ENCODE data around the gene MFSD1. TPM values are rescaled to one million over a fixed set of nuclear protein-coding genes. Genes with fewer than 3 reads are reported as not detected.

MFSD1 gene
- polyA plus RNA-seq, 1 of the 3 experiments (the other 2 are of a cell fraction) = 44.9 TPM

DNA sequence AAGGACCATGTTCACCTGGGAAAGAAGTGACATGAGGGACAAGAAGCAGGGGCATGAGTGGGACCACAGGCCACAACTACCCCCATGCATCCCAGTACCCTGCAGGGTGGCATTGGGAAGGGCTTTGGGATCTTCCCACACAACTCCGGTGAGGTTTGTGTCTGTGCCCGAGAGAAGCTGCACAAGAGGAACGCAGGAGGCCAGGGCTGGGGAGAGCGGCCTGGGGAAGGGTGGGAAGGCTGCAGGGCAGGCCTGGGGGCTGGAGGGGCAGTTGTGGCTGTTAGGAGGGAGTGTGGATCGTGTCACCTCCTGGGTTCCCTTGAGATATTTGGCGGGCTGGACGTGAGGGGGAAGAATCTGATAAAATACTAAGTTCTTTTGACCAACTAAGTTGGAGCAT, 25.3 kb upstream of the MFSD1 start (continued):
- TF ChIP-seq, protein P1, sequence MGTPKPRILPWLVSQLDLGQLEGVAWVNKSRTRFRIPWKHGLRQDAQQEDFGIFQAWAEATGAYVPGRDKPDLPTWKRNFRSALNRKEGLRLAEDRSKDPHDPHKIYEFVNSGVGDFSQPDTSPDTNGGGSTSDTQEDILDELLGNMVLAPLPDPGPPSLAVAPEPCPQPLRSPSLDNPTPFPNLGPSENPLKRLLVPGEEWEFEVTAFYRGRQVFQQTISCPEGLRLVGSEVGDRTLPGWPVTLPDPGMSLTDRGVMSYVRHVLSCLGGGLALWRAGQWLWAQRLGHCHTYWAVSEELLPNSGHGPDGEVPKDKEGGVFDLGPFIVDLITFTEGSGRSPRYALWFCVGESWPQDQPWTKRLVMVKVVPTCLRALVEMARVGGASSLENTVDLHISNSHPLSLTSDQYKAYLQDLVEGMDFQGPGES (IDR thresholded peaks at IDR 0.05; ENCODE audit: low read depth, low read length) = no peak
- TF ChIP-seq, protein P2, sequence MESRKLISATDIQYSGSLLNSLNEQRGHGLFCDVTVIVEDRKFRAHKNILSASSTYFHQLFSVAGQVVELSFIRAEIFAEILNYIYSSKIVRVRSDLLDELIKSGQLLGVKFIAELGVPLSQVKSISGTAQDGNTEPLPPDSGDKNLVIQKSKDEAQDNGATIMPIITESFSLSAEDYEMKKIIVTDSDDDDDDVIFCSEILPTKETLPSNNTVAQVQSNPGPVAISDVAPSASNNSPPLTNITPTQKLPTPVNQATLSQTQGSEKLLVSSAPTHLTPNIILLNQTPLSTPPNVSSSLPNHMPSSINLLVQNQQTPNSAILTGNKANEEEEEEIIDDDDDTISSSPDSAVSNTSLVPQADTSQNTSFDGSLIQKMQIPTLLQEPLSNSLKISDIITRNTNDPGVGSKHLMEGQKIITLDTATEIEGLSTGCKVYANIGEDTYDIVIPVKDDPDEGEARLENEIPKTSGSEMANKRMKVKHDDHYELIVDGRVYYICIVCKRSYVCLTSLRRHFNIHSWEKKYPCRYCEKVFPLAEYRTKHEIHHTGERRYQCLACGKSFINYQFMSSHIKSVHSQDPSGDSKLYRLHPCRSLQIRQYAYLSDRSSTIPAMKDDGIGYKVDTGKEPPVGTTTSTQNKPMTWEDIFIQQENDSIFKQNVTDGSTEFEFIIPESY (IDR thresholded peaks at IDR 0.05; ENCODE audit: borderline replicate concordance, low read depth) = no peak

DNA sequence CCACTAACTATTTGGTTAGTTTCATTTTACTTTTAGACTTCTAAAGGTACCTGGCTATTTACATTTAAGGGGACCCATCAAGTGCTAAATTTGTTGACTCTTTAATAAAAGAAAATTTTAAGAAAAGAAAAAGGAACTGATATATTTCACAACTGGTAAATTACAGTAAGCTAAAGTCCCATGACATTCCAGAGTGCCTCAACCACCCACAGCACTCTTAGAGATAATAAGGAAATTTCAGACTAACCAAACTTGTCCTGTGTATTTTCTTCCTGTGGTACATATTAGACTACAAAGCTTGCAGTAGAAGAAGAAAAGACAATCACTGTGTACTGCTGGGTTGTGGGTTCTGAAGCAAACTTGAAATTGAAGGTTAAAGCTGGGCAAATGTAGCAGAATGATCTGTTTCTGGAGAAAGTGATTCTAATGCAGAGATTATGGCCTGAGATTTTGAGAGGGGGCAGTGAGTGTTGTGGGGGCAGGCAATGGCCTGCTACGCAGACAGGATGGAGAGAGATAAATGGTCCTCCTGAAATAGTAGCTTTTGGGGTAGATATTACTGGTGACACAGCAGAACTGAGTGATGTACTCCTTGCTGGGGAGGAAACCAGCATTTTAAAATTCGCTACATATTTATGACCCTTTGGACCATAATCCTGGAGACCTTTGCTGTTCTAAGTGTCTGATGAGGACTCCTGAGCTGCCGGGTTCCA, 24.5 kb upstream of the MFSD1 start:
- Histone ChIP-seq H3K36me3 (replicated peaks in 1 of 2; ENCODE audit: control insufficient read depth in 1 of 2, insufficient read depth in 2 of 2, low read length in 1 of 2) (no peaks in the 10 kb centered on the region), H3K27ac (ENCODE audit: low read depth in 2 of 2, low read length in 1 of 2) (no peak overlapping the region), H3K9me3 (no peaks in the 10 kb centered on the region), H3K9me2 (no peaks in the 10 kb centered on the region), H3K79me2 (ENCODE audit: insufficient read depth) (no peaks in the 10 kb centered on the region), H3K9ac (no peak overlapping the region), H3F3A (replicated peaks; ENCODE audit: insufficient read depth) (no peaks in the 10 kb centered on the region), H3K4me1 (ENCODE audit: control insufficient read depth in 1 of 2, insufficient read depth in 2 of 2, low read depth in 1 of 2, low read length in 1 of 2) (no peaks in the 10 kb centered on the region; a peak in 1 of 4 replicates), H4K20me1 (ENCODE audit: insufficient read depth) (no peaks in the 10 kb centered on the region), H3K4me3 (ENCODE audit: low read depth in 2 of 2, low read length in 1 of 2) (no peak overlapping the region), H3K27me3 (ENCODE audit: insufficient read depth) (no peaks in the 10 kb centered on the region), H2AFZ (ENCODE audit: low read depth) (no peak overlapping the region), H3K4me2 (no peak overlapping the region)
- DNase-seq = no peak
- TF ChIP-seq FOXJ3 (CRISPR knock-in tag; IDR thresholded peaks at IDR 0.05) = no peak
- TF ChIP-seq, protein P1 (IDR thresholded peaks at IDR 0.05; ENCODE audit: low read depth, low read length) = no peak
- no peak for TF ChIP-seq GATA2 (CRISPR knock-in tag; IDR thresholded peaks at IDR 0.05)
- TF ChIP-seq GABPA (IDR thresholded peaks at IDR 0.05; ENCODE audit: low read depth) = no peak
- TF ChIP-seq, protein P2 (IDR thresholded peaks at IDR 0.05; ENCODE audit: borderline replicate concordance, low read depth) = no peak
- no peak for TF ChIP-seq TCF12 (IDR thresholded peaks at IDR 0.05)
- TF ChIP-seq, protein P3, sequence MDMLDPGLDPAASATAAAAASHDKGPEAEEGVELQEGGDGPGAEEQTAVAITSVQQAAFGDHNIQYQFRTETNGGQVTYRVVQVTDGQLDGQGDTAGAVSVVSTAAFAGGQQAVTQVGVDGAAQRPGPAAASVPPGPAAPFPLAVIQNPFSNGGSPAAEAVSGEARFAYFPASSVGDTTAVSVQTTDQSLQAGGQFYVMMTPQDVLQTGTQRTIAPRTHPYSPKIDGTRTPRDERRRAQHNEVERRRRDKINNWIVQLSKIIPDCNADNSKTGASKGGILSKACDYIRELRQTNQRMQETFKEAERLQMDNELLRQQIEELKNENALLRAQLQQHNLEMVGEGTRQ (IDR thresholded peaks at IDR 0.05; ENCODE audit: borderline replicate concordance, low read depth, low read length) = no peak
- no peak for TF ChIP-seq USF1 (IDR thresholded peaks at IDR 0.05; ENCODE audit: borderline replicate concordance, low read depth)
- no peak for TF ChIP-seq SIN3A (IDR thresholded peaks at IDR 0.05; ENCODE audit: borderline replicate concordance, low read depth, low read length)
- no peak for TF ChIP-seq CHD2 (IDR thresholded peaks at IDR 0.05; ENCODE audit: low read length, partially characterized antibody)
- TF ChIP-seq, protein P4, sequence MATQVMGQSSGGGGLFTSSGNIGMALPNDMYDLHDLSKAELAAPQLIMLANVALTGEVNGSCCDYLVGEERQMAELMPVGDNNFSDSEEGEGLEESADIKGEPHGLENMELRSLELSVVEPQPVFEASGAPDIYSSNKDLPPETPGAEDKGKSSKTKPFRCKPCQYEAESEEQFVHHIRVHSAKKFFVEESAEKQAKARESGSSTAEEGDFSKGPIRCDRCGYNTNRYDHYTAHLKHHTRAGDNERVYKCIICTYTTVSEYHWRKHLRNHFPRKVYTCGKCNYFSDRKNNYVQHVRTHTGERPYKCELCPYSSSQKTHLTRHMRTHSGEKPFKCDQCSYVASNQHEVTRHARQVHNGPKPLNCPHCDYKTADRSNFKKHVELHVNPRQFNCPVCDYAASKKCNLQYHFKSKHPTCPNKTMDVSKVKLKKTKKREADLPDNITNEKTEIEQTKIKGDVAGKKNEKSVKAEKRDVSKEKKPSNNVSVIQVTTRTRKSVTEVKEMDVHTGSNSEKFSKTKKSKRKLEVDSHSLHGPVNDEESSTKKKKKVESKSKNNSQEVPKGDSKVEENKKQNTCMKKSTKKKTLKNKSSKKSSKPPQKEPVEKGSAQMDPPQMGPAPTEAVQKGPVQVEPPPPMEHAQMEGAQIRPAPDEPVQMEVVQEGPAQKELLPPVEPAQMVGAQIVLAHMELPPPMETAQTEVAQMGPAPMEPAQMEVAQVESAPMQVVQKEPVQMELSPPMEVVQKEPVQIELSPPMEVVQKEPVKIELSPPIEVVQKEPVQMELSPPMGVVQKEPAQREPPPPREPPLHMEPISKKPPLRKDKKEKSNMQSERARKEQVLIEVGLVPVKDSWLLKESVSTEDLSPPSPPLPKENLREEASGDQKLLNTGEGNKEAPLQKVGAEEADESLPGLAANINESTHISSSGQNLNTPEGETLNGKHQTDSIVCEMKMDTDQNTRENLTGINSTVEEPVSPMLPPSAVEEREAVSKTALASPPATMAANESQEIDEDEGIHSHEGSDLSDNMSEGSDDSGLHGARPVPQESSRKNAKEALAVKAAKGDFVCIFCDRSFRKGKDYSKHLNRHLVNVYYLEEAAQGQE (IDR thresholded peaks at IDR 0.05; ENCODE audit: low read depth, low read length) = no peak
- TF ChIP-seq FOSL2 (IDR thresholded peaks at IDR 0.05; ENCODE audit: borderline replicate concordance, low read depth) = no peak
- TF ChIP-seq POLR2AphosphoS5 (IDR thresholded peaks at IDR 0.05; ENCODE audit: low read depth, low read length) = no peak
- 81% methylated on average over 2 of the region's 3 CpGs for WGBS (ENCODE audit: low lambda C conversion rate)
- ChIA-PET CTCF (interaction anchor here (0.6 to 2.2 kb wide), 5 partner anchors 10 to 133 kb away, joined by 3 to 7 read pairs (median 4); partner anchors contain the start of gene GFM1), POLR2A (no interaction called here)

All from SK-N-SH (cell line).